A549 (cell line): ENCODE results near the gene SUN1.

Experiments
- BHLHE40 ChIP-seq: IDR thresholded peaks from 2 replicates; pipeline ENCODE4 v1.6.1; 2012; ENCODE audit warnings: low read depth, low read length, inconsistent platforms
- CEBPB ChIP-seq, 2 experiments: fragments of >200 bp in 1 of 2; sonication (Bioruptor Twin) in 1 of 2; formaldehyde crosslinking in 1 of 2; IDR thresholded peaks; 2 replicates each; pipeline ENCODE4 v1.6.1; 2012 to 2016
- CTCF ChIP-seq: fragments of >200 bp; sonication (Bioruptor Twin); formaldehyde crosslinking; IDR thresholded peaks from 3 replicates; pipeline ENCODE4 v1.5.1; 2016
- EP300 ChIP-seq, 2 experiments: fragments of >200 bp; sonication (Bioruptor Twin); formaldehyde crosslinking; IDR thresholded peaks; 2 replicates in 1 of 2; 3 replicates in 1 of 2; pipeline ENCODE4 v1.6.1; 2016 to 2017
- JUN ChIP-seq, 2 experiments: fragments of >200 bp; sonication (Bioruptor Twin); formaldehyde crosslinking; IDR thresholded peaks; 2 replicates in 1 of 2; 3 replicates in 1 of 2; pipeline ENCODE4 v1.6.1; 2016 to 2017
- PHF8 ChIP-seq: fragments of 200-600 bp; sonication (generic); IDR thresholded peaks from 2 replicates; pipeline ENCODE4 v1.6.1; 2016; ENCODE audit warnings: low read depth, mild to moderate bottlenecking, antibody characterized with exemption, moderate library complexity, borderline replicate concordance
- POLR2A ChIP-seq: IDR thresholded peaks from 2 replicates; pipeline ENCODE4 v1.6.1; 2012; ENCODE audit warnings: mild to moderate bottlenecking, low read length
- USF2 ChIP-seq: fragments of 450-650 bp; IDR thresholded peaks from 2 replicates; pipeline ENCODE4 v1.6.1; 2014; ENCODE audit warnings: antibody characterized with exemption
- ZFP36 ChIP-seq: fragments of 450-650 bp; IDR thresholded peaks from 2 replicates; pipeline ENCODE4 v1.6.1; 2014; ENCODE audit warnings: borderline replicate concordance; ENCODE audit not compliant: partially characterized antibody
- TF ChIP-seq, protein P1 (sequence below): IDR thresholded peaks from 2 replicates; pipeline ENCODE4 v1.6.1; 2012
- TF ChIP-seq, protein P2 (sequence below): fragments of 200-600 bp; sonication (generic); IDR thresholded peaks from 2 replicates; pipeline ENCODE4 v1.6.1; 2016; ENCODE audit warnings: antibody characterized with exemption, mild to moderate bottlenecking, moderate library complexity

DNA sequence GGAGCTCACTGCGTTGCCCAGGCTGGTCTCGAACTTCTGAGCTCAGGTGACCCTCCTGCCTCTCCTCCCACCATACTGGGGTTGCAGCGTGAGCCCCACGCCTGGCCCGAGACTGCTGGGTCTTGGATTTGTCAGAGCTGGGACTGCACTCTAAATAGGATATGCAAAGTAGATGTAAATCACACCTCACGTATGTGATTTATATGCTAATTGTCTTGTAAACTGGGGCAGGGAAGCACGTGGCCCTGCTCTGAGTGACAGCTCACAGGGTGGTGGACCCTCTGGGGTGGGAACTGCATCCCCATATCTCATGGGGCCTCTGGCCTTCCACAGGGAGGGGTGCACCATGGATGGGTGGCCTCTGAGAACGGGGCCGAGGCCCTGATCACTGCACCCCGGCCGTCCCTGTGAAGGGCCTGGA, 78.2 kb downstream of the SUN1 start:
- TF ChIP-seq, protein P1, sequence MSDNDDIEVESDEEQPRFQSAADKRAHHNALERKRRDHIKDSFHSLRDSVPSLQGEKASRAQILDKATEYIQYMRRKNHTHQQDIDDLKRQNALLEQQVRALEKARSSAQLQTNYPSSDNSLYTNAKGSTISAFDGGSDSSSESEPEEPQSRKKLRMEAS: no peak
- TF ChIP-seq, protein P2, sequence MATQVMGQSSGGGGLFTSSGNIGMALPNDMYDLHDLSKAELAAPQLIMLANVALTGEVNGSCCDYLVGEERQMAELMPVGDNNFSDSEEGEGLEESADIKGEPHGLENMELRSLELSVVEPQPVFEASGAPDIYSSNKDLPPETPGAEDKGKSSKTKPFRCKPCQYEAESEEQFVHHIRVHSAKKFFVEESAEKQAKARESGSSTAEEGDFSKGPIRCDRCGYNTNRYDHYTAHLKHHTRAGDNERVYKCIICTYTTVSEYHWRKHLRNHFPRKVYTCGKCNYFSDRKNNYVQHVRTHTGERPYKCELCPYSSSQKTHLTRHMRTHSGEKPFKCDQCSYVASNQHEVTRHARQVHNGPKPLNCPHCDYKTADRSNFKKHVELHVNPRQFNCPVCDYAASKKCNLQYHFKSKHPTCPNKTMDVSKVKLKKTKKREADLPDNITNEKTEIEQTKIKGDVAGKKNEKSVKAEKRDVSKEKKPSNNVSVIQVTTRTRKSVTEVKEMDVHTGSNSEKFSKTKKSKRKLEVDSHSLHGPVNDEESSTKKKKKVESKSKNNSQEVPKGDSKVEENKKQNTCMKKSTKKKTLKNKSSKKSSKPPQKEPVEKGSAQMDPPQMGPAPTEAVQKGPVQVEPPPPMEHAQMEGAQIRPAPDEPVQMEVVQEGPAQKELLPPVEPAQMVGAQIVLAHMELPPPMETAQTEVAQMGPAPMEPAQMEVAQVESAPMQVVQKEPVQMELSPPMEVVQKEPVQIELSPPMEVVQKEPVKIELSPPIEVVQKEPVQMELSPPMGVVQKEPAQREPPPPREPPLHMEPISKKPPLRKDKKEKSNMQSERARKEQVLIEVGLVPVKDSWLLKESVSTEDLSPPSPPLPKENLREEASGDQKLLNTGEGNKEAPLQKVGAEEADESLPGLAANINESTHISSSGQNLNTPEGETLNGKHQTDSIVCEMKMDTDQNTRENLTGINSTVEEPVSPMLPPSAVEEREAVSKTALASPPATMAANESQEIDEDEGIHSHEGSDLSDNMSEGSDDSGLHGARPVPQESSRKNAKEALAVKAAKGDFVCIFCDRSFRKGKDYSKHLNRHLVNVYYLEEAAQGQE: no peak
- TF ChIP-seq PHF8: no peak
- TF ChIP-seq BHLHE40: no peak
- no peak for TF ChIP-seq EP300 (IDR thresholded peaks at IDR 0.05)
- no peak for TF ChIP-seq POLR2A
- TF ChIP-seq CEBPB (IDR thresholded peaks at IDR 0.05): no peak
- TF ChIP-seq CTCF: no peak
- no peak for TF ChIP-seq USF2
- no peak for TF ChIP-seq ZFP36
- no peak for TF ChIP-seq JUN (IDR thresholded peaks at IDR 0.05)
